HG03575 (cell line): ENCODE measurements around the gene TOP3B.

Source experiments
- ATAC-seq: cut with Tn5 transposase; IDR thresholded peaks from one replicate; pipeline ENCODE4 v1.9.1; 2021; ENCODE audit not compliant: unreplicated experiment, insufficient number of reproducible peaks, low FRiP score; ENCODE audit errors: extremely low read depth

Gene TOP3B

GRCh38 chr22:22015631-22016030 is 33.0 kb upstream of the TOP3B start:
- no peak for ATAC-seq

GRCh38 chr22:22014285-22014659 is 31.7 kb upstream of the TOP3B start:
- ATAC-seq = no peak

- no peak for ATAC-seq
These were observed 31.1 kb upstream of the TOP3B start for GRCh38 chr22:22013559-22014284.

GRCh38 chr22:22011964-22012363 is 29.4 kb upstream of the TOP3B start:
- ATAC-seq = no peak

- no peak for ATAC-seq
These were observed 27.8 kb upstream of the TOP3B start for GRCh38 chr22:22010358-22010757.

GRCh38 chr22:22009661-22010060 is 27.1 kb upstream of the TOP3B start:
- ATAC-seq = no peak

GRCh38 chr22:22006596-22006990 is 24.0 kb upstream of the TOP3B start:
- ATAC-seq = no peak

GRCh38 chr22:22005945-22006595 is 23.5 kb upstream of the TOP3B start:
- ATAC-seq = no peak

- no peak for ATAC-seq
These were observed 20.6 kb upstream of the TOP3B start for GRCh38 chr22:22003233-22003632.

GRCh38 chr22:22002526-22003055 is 20.0 kb upstream of the TOP3B start:
- ATAC-seq = no peak

- no peak for ATAC-seq
These were observed 19.3 kb upstream of the TOP3B start for GRCh38 chr22:22001664-22002525.

GRCh38 chr22:21998595-21999247 is 16.1 kb upstream of the TOP3B start:
- ATAC-seq = no peak

- no peak for ATAC-seq
These were observed 13.7 kb upstream of the TOP3B start for GRCh38 chr22:21996175-21996720.

- no peak for ATAC-seq
These were observed 13.1 kb upstream of the TOP3B start for GRCh38 chr22:21995660-21996059.

- ATAC-seq = no peak
These were observed 12.4 kb upstream of the TOP3B start for GRCh38 chr22:21994881-21995444.

GRCh38 chr22:21992593-21993237 is 10.1 kb upstream of the TOP3B start:
- ATAC-seq = no peak

- ATAC-seq = no peak
These were observed 9.2 kb upstream of the TOP3B start for GRCh38 chr22:21991774-21992173.

GRCh38 chr22:21991304-21991596 is 8.7 kb upstream of the TOP3B start:
- ATAC-seq = no peak
